GM10266 (cell line): Measurements from ENCODE around the gene NVL.

Source experiments
- DNase-seq: peaks from one replicate; pipeline ENCODE4 v3.0.0; 2012; ENCODE audit errors: extremely low spot score
- TF ChIP-seq, protein P1 (sequence below): IDR thresholded peaks from 2 replicates; pipeline ENCODE4 v1.5.1; 2012; ENCODE audit warnings: mild to moderate bottlenecking, low read depth; ENCODE audit not compliant: control insufficient read depth, insufficient read depth; ENCODE audit errors: missing control alignments

The NVL gene

DNA sequence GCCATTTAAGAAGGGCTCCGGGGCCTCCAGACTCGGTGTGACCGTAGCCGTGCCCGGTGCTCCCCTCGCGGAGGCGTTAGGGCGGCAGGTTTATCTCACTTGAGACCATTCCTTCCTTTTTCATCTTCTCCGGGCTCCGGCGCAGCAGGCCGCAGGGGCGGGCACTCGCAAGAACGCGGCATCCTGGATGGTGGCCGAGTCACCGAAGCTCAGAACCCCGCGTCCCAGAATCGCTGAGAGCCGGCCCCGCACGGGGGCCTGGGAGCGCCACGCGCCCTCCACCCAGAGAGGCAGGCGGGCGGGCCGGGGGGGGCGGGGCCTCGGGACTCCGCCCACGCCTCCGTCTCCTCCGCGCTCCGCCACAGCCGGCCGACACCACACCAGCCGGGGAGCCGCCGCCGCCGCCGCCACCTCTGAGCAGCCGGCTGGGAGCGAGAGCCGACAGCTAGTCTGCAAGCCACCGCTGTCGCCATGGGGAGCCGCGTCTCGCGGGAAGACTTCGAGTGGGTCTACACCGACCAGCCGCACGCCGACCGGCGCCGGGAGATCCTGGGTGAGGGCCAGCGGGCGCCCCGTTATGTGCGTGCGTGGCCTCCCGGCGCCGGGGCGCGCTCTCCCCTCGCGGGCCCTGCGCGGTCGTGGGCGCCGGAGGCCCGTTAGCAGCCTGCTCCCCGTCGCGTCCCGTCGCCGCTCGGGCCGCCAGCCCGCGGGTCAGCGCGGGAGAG, 146.9 kb downstream of the NVL start, which contains the start of gene DEGS1:
DEGS1 (plus strand) TSS at position 375 of the 725 bp plus-strand sequence; CDS start at position 472, 97 bp downstream.
- peak; percentile 95 for DNase-seq

DNA sequence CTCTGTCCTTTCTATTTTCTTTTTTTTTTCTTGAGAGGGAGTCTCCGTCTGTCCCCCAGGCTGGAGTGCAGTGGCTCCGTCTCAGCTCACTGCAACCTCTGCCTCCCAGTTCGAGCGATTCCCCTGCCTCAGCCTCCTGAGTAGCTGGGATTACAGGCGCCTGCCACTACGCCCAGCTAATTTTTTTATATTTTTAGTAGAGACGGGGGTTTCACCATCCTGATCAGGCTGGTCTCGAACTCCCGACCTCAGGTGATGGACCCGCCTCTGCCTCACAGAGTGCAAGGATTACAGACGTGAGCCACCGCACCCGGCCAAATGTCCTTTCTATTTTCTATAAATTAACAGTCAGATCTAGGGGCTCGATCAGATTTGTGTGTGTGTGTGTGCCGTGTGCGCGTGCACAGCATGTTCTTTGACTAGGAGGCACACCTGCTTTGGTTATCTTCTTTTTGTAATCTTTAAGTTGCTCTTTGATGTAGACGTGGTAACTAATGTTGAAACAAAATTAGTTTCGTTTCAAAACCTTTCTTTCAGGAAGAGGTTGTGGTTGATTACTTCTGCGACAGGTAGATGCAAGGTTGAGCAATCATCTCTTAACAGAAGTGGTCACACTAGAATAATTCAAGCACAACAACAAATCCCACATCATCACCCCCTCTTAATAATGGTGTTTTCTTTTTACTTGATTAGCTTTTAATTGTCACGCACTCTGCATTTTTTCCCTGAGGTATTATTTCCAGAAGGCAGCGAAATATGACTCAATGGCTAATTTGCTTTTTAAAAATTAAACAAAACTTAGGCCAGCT, 147.7 kb downstream of the NVL start:
- peak; percentile 83 for DNase-seq
- TF ChIP-seq, protein P1, sequence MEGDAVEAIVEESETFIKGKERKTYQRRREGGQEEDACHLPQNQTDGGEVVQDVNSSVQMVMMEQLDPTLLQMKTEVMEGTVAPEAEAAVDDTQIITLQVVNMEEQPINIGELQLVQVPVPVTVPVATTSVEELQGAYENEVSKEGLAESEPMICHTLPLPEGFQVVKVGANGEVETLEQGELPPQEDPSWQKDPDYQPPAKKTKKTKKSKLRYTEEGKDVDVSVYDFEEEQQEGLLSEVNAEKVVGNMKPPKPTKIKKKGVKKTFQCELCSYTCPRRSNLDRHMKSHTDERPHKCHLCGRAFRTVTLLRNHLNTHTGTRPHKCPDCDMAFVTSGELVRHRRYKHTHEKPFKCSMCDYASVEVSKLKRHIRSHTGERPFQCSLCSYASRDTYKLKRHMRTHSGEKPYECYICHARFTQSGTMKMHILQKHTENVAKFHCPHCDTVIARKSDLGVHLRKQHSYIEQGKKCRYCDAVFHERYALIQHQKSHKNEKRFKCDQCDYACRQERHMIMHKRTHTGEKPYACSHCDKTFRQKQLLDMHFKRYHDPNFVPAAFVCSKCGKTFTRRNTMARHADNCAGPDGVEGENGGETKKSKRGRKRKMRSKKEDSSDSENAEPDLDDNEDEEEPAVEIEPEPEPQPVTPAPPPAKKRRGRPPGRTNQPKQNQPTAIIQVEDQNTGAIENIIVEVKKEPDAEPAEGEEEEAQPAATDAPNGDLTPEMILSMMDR = no peak

More for the DNA sequence above, 146.9 kb downstream of the NVL start, which contains the start of gene DEGS1:
- TF ChIP-seq, protein P1 = no peak

DNA sequence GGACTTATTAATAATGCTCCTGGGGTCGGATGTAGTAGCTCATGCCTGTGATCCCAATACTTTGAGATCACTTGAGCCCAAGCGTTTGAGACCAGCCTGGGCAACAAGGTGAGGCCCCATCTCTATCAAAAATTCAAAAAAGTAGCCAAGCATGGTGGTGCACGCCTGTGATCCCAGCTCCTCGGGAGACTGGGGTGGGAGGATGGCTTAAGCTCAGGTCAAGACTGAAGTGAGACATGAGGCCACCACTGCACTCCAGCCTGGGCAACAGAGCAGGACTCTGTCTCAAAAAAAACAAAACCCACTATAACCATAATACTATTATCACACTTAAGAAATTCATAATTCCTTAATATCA, 148.5 kb downstream of the NVL start:
- no peak for DNase-seq
- TF ChIP-seq, protein P1 = no peak

DNA sequence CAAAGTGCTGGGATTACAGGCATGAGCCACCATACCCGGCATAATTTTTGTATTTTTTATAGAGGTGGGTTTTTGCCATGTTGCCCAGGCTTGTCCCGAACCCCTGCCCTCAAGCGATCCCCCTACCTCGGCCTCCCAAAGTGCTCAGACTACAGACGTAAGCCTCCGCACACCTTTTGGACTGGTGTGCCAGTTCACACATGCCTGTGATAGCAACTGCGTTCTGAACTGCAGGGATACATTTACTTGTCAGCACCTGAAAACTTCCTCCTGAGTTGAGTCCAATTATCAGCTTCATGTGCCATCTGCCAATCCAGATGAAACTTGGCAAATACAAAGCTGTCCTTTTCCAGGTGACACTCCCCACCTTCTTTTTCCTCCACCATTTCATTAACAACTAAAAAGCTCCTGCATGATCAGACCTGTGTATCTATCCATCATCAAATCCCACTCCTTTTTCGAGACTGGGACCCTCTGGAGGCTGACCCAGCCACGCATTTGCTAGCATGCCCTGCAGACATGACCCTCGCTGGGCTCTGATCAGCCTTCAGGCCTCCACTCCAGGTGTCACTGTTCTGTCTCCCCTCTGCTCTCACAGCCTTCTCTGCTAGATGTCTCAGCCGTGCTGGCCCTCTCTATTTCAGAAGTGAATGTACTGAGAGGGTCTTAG, 149.1 kb downstream of the NVL start:
- DNase-seq = no peak
- TF ChIP-seq, protein P1 = no peak

DNA sequence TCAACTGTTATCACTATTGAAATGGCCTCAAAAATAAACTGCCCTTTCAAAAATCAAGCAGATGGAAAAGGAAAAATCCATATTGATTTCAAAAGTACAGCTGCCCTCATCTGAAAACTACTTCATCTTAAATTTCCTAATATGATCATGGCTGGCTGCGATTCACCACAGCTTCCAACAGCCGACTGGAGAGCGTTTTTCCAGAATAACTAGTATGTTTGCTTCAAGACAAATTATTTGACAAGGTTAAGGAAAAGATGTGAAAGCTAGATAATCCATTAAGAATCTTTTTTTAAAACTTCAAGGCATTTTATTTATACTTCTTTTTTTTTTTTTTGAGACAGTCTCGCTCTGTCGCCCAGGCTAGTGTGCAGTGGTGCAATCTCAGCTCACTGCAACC, 151.1 kb downstream of the NVL start:
- TF ChIP-seq, protein P1 = no peak
- DNase-seq = no peak

DNA sequence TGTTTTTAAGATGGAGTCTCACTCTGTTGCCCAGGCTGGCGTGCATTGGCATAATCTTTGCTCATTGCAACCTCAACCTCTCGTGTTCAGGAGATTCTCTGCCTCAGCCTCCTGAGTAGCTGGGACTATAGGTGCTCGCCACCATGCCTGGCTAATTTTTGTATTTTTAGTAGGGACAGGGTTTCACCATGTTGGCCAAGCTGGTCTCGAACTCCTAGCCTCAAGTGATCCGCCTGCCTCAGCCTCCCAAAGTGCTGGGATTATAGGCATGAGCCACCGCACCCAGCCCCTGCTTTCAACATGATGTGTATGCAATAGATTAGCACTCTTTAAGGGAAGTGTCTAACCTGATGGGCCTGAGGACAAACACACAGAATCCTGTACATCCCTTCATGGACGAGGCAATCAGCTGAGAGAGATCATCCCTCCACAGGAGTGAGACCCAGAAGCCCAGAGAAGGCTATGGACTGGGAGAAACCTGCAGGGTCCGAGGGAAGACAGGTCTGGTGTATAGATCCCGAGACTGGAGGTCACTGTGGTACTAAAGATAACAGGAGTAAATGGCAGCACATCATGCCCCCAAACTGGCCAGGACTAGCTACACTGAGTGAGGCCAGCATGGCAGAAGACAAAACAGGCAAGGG, 152.5 kb downstream of the NVL start:
- TF ChIP-seq, protein P1 = no peak
- no peak for DNase-seq
